Calu3 (cell line): ENCODE results near the gene PKN3. TPM values are rescaled to one million over a fixed set of nuclear protein-coding genes. Genes with fewer than 3 reads are reported as not detected.

Experiments
- BruUV-seq: library from RNA; stranded (reverse); fragments of 400-500 nt; replicated peaks from 2 replicates; lab custom pipeline; 2021; lab: Mats Ljungman, UMichigan
- CTCF ChIA-PET: fragments of 300-600 bp; sonication (Branson Sonifier 250); formaldehyde crosslinking; loops from one replicate; lab custom pipeline; 2022; ENCODE audit warnings: antibody characterized with exemption; lab: Charles Lee
- DNase-seq: peaks from one replicate; pipeline ENCODE4 v3.0.0; 2022
- H3K27ac Mint-ChIP-seq: one replicate; pipeline ENCODE4 v1.8.0; 2022; ENCODE audit warnings: mixed read lengths; ENCODE audit not compliant: unreplicated experiment
- H3K27me3 Mint-ChIP-seq: one replicate; pipeline ENCODE4 v1.8.0; 2022; ENCODE audit warnings: mixed read lengths; ENCODE audit not compliant: unreplicated experiment
- H3K36me3 Mint-ChIP-seq: one replicate; pipeline ENCODE4 v1.8.0; 2022; ENCODE audit warnings: mild to moderate bottlenecking, moderate library complexity, mixed read lengths; ENCODE audit not compliant: insufficient read depth, unreplicated experiment
- H3K4me1 Mint-ChIP-seq: one replicate; pipeline ENCODE4 v1.8.0; 2022; ENCODE audit warnings: mild to moderate bottlenecking, low read depth, mixed read lengths; ENCODE audit not compliant: unreplicated experiment
- H3K4me3 Mint-ChIP-seq: one replicate; pipeline ENCODE4 v1.8.0; 2022; ENCODE audit warnings: mild to moderate bottlenecking, low read depth, moderate library complexity, mixed read lengths; ENCODE audit not compliant: unreplicated experiment
- H3K9me3 Mint-ChIP-seq: one replicate; pipeline ENCODE4 v1.8.0; 2022; ENCODE audit warnings: low read depth, mixed read lengths; ENCODE audit not compliant: unreplicated experiment
- CTCF ChIP-seq: fragments of 200-600 bp; IDR thresholded peaks from one replicate; pipeline ENCODE4 v1.8.0; 2022; ENCODE audit warnings: antibody characterized with exemption; ENCODE audit not compliant: unreplicated experiment
- intact Hi-C: fragments of 100-400 bp; cut with micrococcal nuclease; formaldehyde crosslinking; loops from one replicate; pipeline ENCODE4 v1.10.0; 2022; ENCODE audit not compliant: unreplicated experiment
- total RNA-seq: library from RNA; stranded (reverse); gene quantifications from 2 replicates; pipeline ENCODE4 v1.2.3, GENCODE V29; 2022

The PKN3 gene
- total RNA-seq, 1 experiment from 2014 or later = 7.7 TPM

GRCh38 chr9:128685636-128686489 is 16.4 kb upstream of the PKN3 start:
- intact Hi-C loops = no loop called here
- Mint-ChIP-seq H3K36me3 (peaks cover 44% of the 10 kb centered on the region), H3K4me1 (peaks cover 35% of the 10 kb centered on the region)

GRCh38 chr9:128687453-128687852 is 14.8 kb upstream of the PKN3 start:
- no peaks in the 10 kb centered on the region for H3K27me3 Mint-ChIP-seq
- peaks cover 57% of the 10 kb centered on the region for H3K36me3 Mint-ChIP-seq
- no peak overlapping the region for H3K27ac Mint-ChIP-seq
- no peak for DNase-seq
- H3K9me3 Mint-ChIP-seq = no peaks in the 10 kb centered on the region
- no peak overlapping the region for H3K4me3 Mint-ChIP-seq
- H3K4me1 Mint-ChIP-seq = peaks cover 35% of the 10 kb centered on the region
- BruUV-seq = no TSS peak
- no peak for TF ChIP-seq CTCF
- intact Hi-C loops = no loop called here
- CTCF ChIA-PET = interaction anchor here (0.6 kb wide), 1 partner anchor 10 kb away, joined by 8 read pairs; no protein-coding TSS in a partner anchor

More at GRCh38 chr9:128685636-128686489, 16.4 kb upstream of the PKN3 start:
- H3K27me3 Mint-ChIP-seq = no peaks in the 10 kb centered on the region
- BruUV-seq = no TSS peak
- no peak for DNase-seq
- no peak for TF ChIP-seq CTCF
- H3K9me3 Mint-ChIP-seq = no peaks in the 10 kb centered on the region
- peak overlapping the region; percentile 96 for H3K4me3 Mint-ChIP-seq
- CTCF ChIA-PET = no interaction called here
- no peak overlapping the region for H3K27ac Mint-ChIP-seq

- intact Hi-C loops = no loop called here
- no peaks in the 10 kb centered on the region for H3K9me3 Mint-ChIP-seq
- CTCF ChIA-PET = no interaction called here
- DNase-seq = peak; percentile 95
- peaks cover 55% of the 10 kb centered on the region for H3K36me3 Mint-ChIP-seq
- peak within 1 kb of the TSS; percentile 96 for H3K4me3 Mint-ChIP-seq
- H3K27me3 Mint-ChIP-seq = no peaks in the 10 kb centered on the region
- H3K4me1 Mint-ChIP-seq = peaks cover 31% of the 10 kb centered on the region
- TF ChIP-seq CTCF = no peak
- no TSS peak for BruUV-seq
- peak within 1 kb of the TSS; percentile 90 for H3K27ac Mint-ChIP-seq
Measured at GRCh38 chr9:128688501-128689292, 13.6 kb upstream of the PKN3 start, which contains the start of gene SET. Gene SET, plus strand, starts transcription at chr9:128689222. Its CDS starts 361 bp downstream, at chr9:128689583.

- intact Hi-C loops = no loop called here
- CTCF ChIA-PET = no interaction called here
- BruUV-seq = no TSS peak
- Mint-ChIP-seq H3K4me3 (peak overlapping the region; percentile 60), H3K4me1 (peaks cover 30% of the 10 kb centered on the region), H3K36me3 (peaks cover 52% of the 10 kb centered on the region), H3K9me3 (no peaks in the 10 kb centered on the region), H3K27me3 (no peaks in the 10 kb centered on the region), H3K27ac (peak overlapping the region; percentile 60)
- peak; percentile 45 for DNase-seq
- TF ChIP-seq CTCF = no peak
Measured at GRCh38 chr9:128689293-128689774, 13.0 kb upstream of the PKN3 start.
